Thoracic aorta (tissue), 2 donors: ENCODE data around the gene MAP4K1. TPM values are rescaled to one million over a fixed set of nuclear protein-coding genes. Genes with fewer than 3 reads are reported as not detected.
A peak's percentile ranks its signal among the peaks of the same experiment; 100 is the strongest.
"Not testable (repeated sequence)": the region's sequence is repeated elsewhere in the genome, so short reads cannot be mapped to it uniquely, and the experiment has no call there.

Experiments used
- ATAC-seq: fragments of 150-250 bp; one replicate; pipeline ENCODE4 v1.8.0; 2017; ENCODE audit warnings: low read depth; ENCODE audit not compliant: insufficient number of reproducible peaks, low FRiP score
- DNase-seq: peaks from one replicate; pipeline ENCODE4 v3.0.0-alpha.2; 2020; ENCODE audit warnings: low spot score
- H3K27ac ChIP-seq, 2 donors: fragments of 200-600 bp; sonication (generic); 1 replicate in 1 of 2; 2 replicates in 1 of 2; pipeline ENCODE4 v1.5.1; 2016; ENCODE audit warnings: mild to moderate bottlenecking in 2 of 2, moderate library complexity in 2 of 2
- H3K27me3 ChIP-seq: fragments of 200-600 bp; sonication (generic); replicated peaks from 2 replicates; pipeline ENCODE4 v1.6.0; 2016; ENCODE audit warnings: mild to moderate bottlenecking; ENCODE audit not compliant: insufficient read depth
- H3K36me3 ChIP-seq: fragments of 200-600 bp; sonication (generic); one replicate; pipeline ENCODE4 v1.5.1; 2016
- H3K4me1 ChIP-seq, 2 donors: fragments of 200-600 bp; sonication (generic); 1 replicate in 1 of 2; 2 replicates in 1 of 2; pipeline versions ENCODE4 v1.5.1 to v1.6.0; 2016; ENCODE audit warnings: low read depth in 2 of 2, mild to moderate bottlenecking in 1 of 2; ENCODE audit not compliant: control insufficient read depth in 1 of 2
- H3K4me3 ChIP-seq: fragments of 200-600 bp; sonication (generic); 2 replicates; pipeline ENCODE4 v1.5.1; 2016; ENCODE audit warnings: mild to moderate bottlenecking
- H3K9me3 ChIP-seq: fragments of 200-600 bp; sonication (generic); 2 replicates; pipeline ENCODE4 v1.5.1; 2016
- CTCF ChIP-seq: fragments of 200-600 bp; sonication (generic); IDR thresholded peaks from one replicate; pipeline ENCODE4 v1.5.1; 2019; ENCODE audit warnings: antibody characterized with exemption
- total RNA-seq, 2 donors: library from RNA; depleted of rRNA; stranded (reverse); fragments of >200 nt; gene quantifications; one replicate each; pipeline versions ENCODE4 v1.1.0 to v1.2.3, GENCODE V29; 2016

The MAP4K1 gene
- total RNA-seq, 2 donors from 2014 or later, result 4.6 to 33.7 TPM

DNA sequence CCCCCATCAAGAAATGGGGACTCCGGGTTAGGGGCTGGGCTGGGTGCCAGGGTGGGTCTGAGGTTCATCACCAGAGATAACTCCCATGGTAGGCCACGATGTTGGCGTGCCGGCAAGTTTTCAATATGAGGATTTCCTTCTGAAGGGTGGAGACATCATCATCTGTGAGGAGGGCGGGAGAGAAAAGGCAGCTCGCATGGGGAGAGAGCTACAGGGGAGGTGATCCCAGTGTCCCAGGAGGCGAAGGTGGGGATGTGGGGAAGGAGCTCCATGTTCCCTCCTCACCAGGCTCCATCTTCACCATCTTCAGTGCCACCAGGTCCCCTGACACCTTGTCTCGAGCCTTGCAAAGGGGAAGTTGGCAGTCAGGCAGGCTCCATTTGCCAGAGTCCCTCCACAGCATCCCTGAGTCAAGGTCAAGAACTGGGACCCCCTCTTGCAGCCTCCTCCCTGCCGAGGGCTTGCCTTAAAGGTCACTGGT, 430 bp downstream of the MAP4K1 start:
- Histone ChIP-seq H3K36me3 (peaks cover 21% of the 10 kb centered on the region), H3K9me3 (no peaks in the 10 kb centered on the region), H3K27me3 (no peaks in the 10 kb centered on the region), H3K27ac (no peak overlapping the region), H3K4me3 (peak overlapping the region; percentile 99), H3K4me1 (peaks cover 10 to 18% of the 10 kb centered on the region in 2 donors)
- no peak for ATAC-seq
- no peak for DNase-seq
- TF ChIP-seq CTCF, result no peak

DNA sequence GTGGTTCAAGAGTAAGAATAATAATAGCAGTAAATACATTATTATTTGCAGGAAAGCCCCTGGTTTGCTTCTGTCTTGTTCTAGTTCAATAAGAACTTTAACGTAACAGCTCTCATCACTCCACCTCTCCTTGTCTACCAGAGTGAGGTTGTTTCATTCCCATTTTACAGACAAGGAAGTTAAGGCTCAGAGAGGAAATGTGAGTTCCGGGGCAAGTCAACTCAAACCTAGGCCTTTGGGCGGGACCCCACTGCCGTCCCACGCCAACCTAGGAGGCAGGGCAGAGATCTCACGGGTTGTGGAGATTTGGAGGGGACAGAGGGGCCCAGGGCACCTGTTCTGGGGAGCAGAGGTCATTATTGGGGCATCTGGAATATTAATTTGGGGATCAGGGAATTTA, 1.5 kb downstream of the MAP4K1 start:
- Histone ChIP-seq H3K27me3 (no peaks in the 10 kb centered on the region), H3K4me3 (no peak overlapping the region), H3K4me1 (peaks cover 10 to 18% of the 10 kb centered on the region in 2 donors), H3K9me3 (no peaks in the 10 kb centered on the region), H3K36me3 (peaks cover 10% of the 10 kb centered on the region), H3K27ac (no peak overlapping the region)
- ATAC-seq (no peak), DNase-seq (no peak)
- no peak for TF ChIP-seq CTCF

DNA sequence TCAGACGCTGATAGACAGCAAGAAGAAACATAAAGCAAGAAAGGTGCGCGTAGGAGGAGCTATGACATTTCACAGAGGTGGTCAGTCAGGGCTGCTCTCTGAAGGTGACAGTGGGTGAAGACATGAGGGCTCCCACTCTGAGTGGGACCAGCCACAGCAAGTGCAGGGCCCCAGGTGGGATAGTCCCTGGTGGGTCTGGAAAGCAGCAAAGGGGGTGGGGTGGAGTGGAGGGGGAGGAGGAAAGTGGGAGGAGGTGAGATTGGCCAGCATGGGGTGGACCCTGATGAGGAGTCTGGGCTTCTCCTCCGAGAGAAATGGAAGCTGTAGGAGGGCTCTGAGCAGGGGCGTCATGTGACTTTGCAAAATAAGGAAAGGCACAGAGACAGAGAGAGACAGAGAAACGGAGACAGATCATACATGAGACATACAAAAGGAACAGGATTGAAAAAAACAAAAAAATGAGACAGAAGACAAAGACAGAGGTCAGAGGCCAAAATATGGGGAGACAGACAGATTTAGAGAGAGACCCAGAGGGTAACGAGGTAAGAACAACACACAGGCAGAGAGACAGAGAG, 2.7 kb downstream of the MAP4K1 start:
- H3K27me3 ChIP-seq, result no peaks in the 10 kb centered on the region
- H3K4me1 ChIP-seq, result peaks cover 10 to 15% of the 10 kb centered on the region in 2 donors
- H3K9me3 ChIP-seq, result no peaks in the 10 kb centered on the region
- ATAC-seq, result no peak
- H3K36me3 ChIP-seq, result no peaks in the 10 kb centered on the region
- no peak overlapping the region for H3K4me3 ChIP-seq
- no peak for TF ChIP-seq CTCF
- DNase-seq, result no peak
- H3K27ac ChIP-seq, result no peak overlapping the region

GRCh38 chr19:38614289-38614688, 3.5 kb downstream of the MAP4K1 start:
- Histone ChIP-seq H3K9me3 (no peaks in the 10 kb centered on the region), H3K36me3 (no peaks in the 10 kb centered on the region), H3K27me3 (no peaks in the 10 kb centered on the region), H3K27ac (no peak overlapping the region), H3K4me3 (no peak overlapping the region), H3K4me1 (peaks cover 5 to 8% of the 10 kb centered on the region in 2 donors)
- TF ChIP-seq CTCF, result no peak
- DNase-seq, result no peak
- no peak for ATAC-seq

DNA sequence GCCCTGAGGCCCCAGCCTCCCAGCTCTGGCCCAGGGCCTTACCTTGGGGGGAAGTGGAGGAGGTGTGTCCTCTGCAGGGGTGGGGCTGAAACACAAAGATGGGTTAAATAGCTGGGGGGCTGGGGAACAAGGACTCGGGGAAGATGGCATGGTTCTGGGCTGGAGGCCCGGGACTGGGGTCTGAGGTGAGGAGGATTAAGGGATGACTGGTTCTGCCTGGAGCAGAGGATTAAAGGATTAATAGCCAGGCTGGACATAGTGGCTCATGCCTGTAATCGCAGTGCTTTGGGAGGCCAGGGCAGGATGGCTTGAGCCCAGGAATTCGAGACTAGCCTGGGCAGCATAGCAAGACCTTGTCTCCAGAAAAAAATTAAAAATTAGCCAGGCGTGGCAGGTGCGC, 11.6 kb downstream of the MAP4K1 start:
- H3K27ac ChIP-seq, result no peak overlapping the region
- H3K4me1 ChIP-seq, result no peaks in the 10 kb centered on the region
- no peaks in the 10 kb centered on the region for H3K27me3 ChIP-seq
- ATAC-seq, result no peak
- TF ChIP-seq CTCF, result no peak
- no peaks in the 10 kb centered on the region for H3K9me3 ChIP-seq
- H3K36me3 ChIP-seq, result no peaks in the 10 kb centered on the region
- H3K4me3 ChIP-seq, result no peak overlapping the region
- DNase-seq, result no peak

DNA sequence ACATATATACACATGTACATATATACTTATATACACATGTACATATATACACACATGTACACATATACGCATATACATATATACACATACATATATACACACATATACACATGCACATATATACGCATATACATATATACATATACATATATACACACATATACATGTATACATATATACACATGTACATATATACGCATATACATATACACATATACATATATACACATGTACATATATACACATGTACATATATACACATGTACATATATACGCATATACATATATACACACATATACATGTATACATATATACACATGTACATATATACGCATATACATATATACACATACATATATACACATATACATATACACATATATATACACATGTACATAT, 14.9 kb downstream of the MAP4K1 start:
- H3K27me3 ChIP-seq, ATAC-seq, H3K36me3 ChIP-seq, H3K4me1 ChIP-seq, H3K27ac ChIP-seq, DNase-seq, H3K9me3 ChIP-seq, H3K4me3 ChIP-seq: not testable (repeated sequence)
